PC-3 (cell line): Measurements from ENCODE around the gene ATXN10.

Experiments used
- EZH2phosphoT487 ChIP-seq: fragments of 300-600 bp; sonication (generic); IDR thresholded peaks from 2 replicates; pipeline ENCODE4 v1.6.1; 2018; ENCODE audit warnings: mild to moderate bottlenecking, antibody characterized with exemption, low read length, borderline replicate concordance
- TF ChIP-seq, protein P1 (sequence below): fragments of 300-600 bp; sonication (generic); conservative IDR thresholded peaks from 2 replicates; pipeline ENCODE4 v1.5.1; 2017; ENCODE audit warnings: antibody characterized with exemption, low read depth, mild to moderate bottlenecking, low read length

DNA sequence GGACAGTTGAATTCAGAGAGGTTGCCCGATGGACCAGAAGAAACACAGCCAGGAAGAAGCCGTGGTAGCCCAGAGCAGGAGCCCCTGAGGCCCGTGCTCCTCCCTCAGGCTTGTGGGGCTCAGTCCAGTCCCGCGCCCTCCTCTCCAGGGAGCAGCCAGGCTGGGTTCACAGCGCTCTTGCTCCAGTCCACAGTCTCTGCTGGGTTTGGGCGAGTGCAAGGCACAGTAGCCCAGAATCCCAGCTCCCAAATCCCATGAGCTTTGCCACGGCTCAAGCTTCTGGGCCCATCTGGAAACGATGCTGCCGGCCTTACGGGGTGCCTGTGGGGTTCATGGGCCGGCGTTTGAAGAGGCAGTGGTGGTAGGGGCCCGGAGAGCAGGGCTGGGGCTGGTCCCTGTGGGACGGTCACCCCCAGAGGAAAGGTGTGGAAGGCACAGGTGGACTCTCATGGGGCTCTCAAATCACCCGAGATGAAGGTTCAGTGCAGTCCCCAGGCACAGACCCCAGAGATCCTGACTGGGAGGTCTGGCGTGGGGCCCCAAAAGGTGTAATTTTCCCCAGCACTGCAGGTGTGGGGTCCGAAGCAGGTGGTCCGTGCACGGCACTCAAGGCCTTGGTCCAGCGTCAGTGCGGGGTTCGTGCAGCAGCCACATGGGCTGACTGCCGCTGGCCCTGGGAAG, 30.6 kb upstream of the ATXN10 start:
- TF ChIP-seq, protein P1, sequence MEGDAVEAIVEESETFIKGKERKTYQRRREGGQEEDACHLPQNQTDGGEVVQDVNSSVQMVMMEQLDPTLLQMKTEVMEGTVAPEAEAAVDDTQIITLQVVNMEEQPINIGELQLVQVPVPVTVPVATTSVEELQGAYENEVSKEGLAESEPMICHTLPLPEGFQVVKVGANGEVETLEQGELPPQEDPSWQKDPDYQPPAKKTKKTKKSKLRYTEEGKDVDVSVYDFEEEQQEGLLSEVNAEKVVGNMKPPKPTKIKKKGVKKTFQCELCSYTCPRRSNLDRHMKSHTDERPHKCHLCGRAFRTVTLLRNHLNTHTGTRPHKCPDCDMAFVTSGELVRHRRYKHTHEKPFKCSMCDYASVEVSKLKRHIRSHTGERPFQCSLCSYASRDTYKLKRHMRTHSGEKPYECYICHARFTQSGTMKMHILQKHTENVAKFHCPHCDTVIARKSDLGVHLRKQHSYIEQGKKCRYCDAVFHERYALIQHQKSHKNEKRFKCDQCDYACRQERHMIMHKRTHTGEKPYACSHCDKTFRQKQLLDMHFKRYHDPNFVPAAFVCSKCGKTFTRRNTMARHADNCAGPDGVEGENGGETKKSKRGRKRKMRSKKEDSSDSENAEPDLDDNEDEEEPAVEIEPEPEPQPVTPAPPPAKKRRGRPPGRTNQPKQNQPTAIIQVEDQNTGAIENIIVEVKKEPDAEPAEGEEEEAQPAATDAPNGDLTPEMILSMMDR = no peak
- no peak for TF ChIP-seq EZH2phosphoT487
